B cell (primary cell): ENCODE data around the gene ADRA1B. TPM values are rescaled to one million over a fixed set of nuclear protein-coding genes. Genes with fewer than 3 reads are reported as not detected.

ENCODE experiments used
- ATAC-seq: fragments of 200-7000 bp; cut with Tn5 transposase; one replicate; pipeline ENCODE4 v1.10.0; 2021; ENCODE audit warnings: low read depth, mild to moderate bottlenecking, moderate number of reproducible peaks, moderate library complexity
- CTCF ChIA-PET: fragments of 350-600 bp; sonication (Branson Sonifier 250); formaldehyde crosslinking; loops from one replicate; lab custom pipeline; 2021; ENCODE audit warnings: antibody characterized with exemption, inconsistent platforms; lab: Charles Lee
- POLR2A ChIA-PET: fragments of 350-600 bp; sonication (Branson Sonifier 250); formaldehyde crosslinking; loops from one replicate; lab custom pipeline; 2021; ENCODE audit warnings: antibody characterized with exemption; lab: Charles Lee
- DNase-seq: peaks from one replicate; pipeline ENCODE4 v3.0.0; 2013
- H2AFZ ChIP-seq: 2 replicates; pipeline ENCODE4 v1.6.1; 2012; ENCODE audit warnings: mild to moderate bottlenecking, low read depth, low read length; ENCODE audit not compliant: insufficient read depth, poor library complexity, severe bottlenecking
- H3K27ac ChIP-seq, 2 donors: 1 replicate in 1 of 2; 2 replicates in 1 of 2; pipeline ENCODE4 v1.5.1; 2012 to 2013; ENCODE audit warnings: low read length in 2 of 2, mild to moderate bottlenecking in 2 of 2, moderate library complexity in 1 of 2
- H3K27me3 ChIP-seq, 4 experiments: fragments of 200-600 bp in 1 of 4; sonication (generic) in 1 of 4; replicated peaks in 1 of 4; 1 replicate in 2 of 4; 2 replicates in 2 of 4; pipeline versions ENCODE4 v1.6.1 to v1.7.0; 2013 to 2016; ENCODE audit warnings: low read length in 3 of 4, mild to moderate bottlenecking in 2 of 4, mixed read lengths in 1 of 4, moderate library complexity in 1 of 4; ENCODE audit not compliant: insufficient read depth in 4 of 4, control insufficient read depth in 3 of 4; ENCODE audit errors: control extremely low read depth in 1 of 4
- H3K36me3 ChIP-seq, 2 experiments: replicated peaks in 1 of 2; 1 replicate in 1 of 2; 2 replicates in 1 of 2; pipeline versions ENCODE4 v1.6.1 to v1.7.1; 2013; ENCODE audit warnings: low read length in 1 of 2; ENCODE audit not compliant: insufficient read depth in 2 of 2, control insufficient read depth in 1 of 2; ENCODE audit errors: control extremely low read depth in 1 of 2, extremely low read depth in 1 of 2
- H3K4me1 ChIP-seq, 2 donors: fragments of 200-600 bp in 1 of 2; sonication (generic) in 1 of 2; 1 replicate in 1 of 2; 2 replicates in 1 of 2; pipeline versions ENCODE4 v1.5.1 to v1.6.1; 2013 to 2017; ENCODE audit warnings: low read length in 2 of 2; ENCODE audit not compliant: control insufficient read depth in 2 of 2, insufficient read depth in 2 of 2
- H3K4me2 ChIP-seq: replicated peaks from 2 replicates; pipeline ENCODE3; 2012; ENCODE audit warnings: mild to moderate bottlenecking, low read depth, low read length; ENCODE audit not compliant: poor library complexity, severe bottlenecking
- H3K4me3 ChIP-seq, 5 experiments: fragments of 200-600 bp in 1 of 5; sonication (generic) in 1 of 5; 1 replicate in 3 of 5; 2 replicates in 2 of 5; pipeline versions ENCODE4 v1.5.1 to v1.7.0; 2011 to 2016; ENCODE audit warnings: low read length in 4 of 5, mild to moderate bottlenecking in 4 of 5, low read depth in 2 of 5, control low read depth in 1 of 5, moderate library complexity in 1 of 5; ENCODE audit not compliant: insufficient read depth in 1 of 5; ENCODE audit errors: control extremely low read depth in 1 of 5, extremely low read depth in 1 of 5
- H3K79me2 ChIP-seq: fragments of 200-600 bp; sonication (generic); one replicate; pipeline ENCODE4 v1.6.0; 2016; ENCODE audit warnings: low read length; ENCODE audit not compliant: control insufficient read depth, insufficient read depth
- H3K9ac ChIP-seq: fragments of 200-600 bp; sonication (generic); 2 replicates; pipeline ENCODE4 v1.6.1; 2017; ENCODE audit warnings: mild to moderate bottlenecking, low read length, moderate library complexity
- H3K9me3 ChIP-seq, 3 donors: one replicate each; pipeline versions ENCODE4 v1.6.1 to v1.7.1; 2013; ENCODE audit warnings: low read length in 2 of 3; ENCODE audit not compliant: control insufficient read depth in 2 of 3, insufficient read depth in 1 of 3; ENCODE audit errors: control extremely low read depth in 1 of 3
- H4K20me1 ChIP-seq: 2 replicates; pipeline ENCODE4 v1.6.0; 2012; ENCODE audit warnings: mild to moderate bottlenecking, low read length; ENCODE audit not compliant: insufficient read depth, control insufficient read depth, poor library complexity, severe bottlenecking
- H3K27ac Mint-ChIP-seq: one replicate; pipeline ENCODE4 v1.8.0; 2021; ENCODE audit warnings: mixed read lengths
- H3K27me3 Mint-ChIP-seq: one replicate; pipeline ENCODE4 v1.8.0; 2021; ENCODE audit warnings: mixed read lengths
- H3K4me1 Mint-ChIP-seq: one replicate; pipeline ENCODE4 v1.8.0; 2021; ENCODE audit warnings: mixed read lengths
- H3K4me3 Mint-ChIP-seq: one replicate; pipeline ENCODE4 v1.8.0; 2021; ENCODE audit warnings: mixed read lengths
- H3K9me3 Mint-ChIP-seq: one replicate; pipeline ENCODE4 v1.8.0; 2022; ENCODE audit warnings: mixed read lengths; ENCODE audit not compliant: insufficient read depth
- CTCF ChIP-seq: fragments of 200-600 bp; IDR thresholded peaks from one replicate; pipeline ENCODE4 v1.8.0; 2022; ENCODE audit warnings: antibody characterized with exemption, mild to moderate bottlenecking
- EZH2 ChIP-seq: IDR thresholded peaks from 2 replicates; pipeline ENCODE4 v1.6.1; 2012; ENCODE audit warnings: borderline replicate concordance, low read depth, mild to moderate bottlenecking, moderate library complexity, low read length; ENCODE audit not compliant: insufficient read depth, poor library complexity, severe bottlenecking
- WGBS: methylation state at CpG from one replicate; pipeline ENCODE4 v1.1.5; 2013; ENCODE audit warnings: missing lambda C conversion rate; ENCODE audit not compliant: insufficient coverage; 5-methylcytosine and 5-hydroxymethylcytosine counted together
- intact Hi-C: fragments of 100-400 bp; cut with micrococcal nuclease; formaldehyde crosslinking; loops from one replicate; pipeline ENCODE4 v1.10.0; 2022
- polyA plus RNA-seq: library from polyadenylated mRNA; depleted of rRNA; stranded (reverse); fragments of >200 nt; gene quantifications from 2 replicates; pipeline ENCODE4 v1.2.3, GENCODE V29; 2012
- total RNA-seq, 2 donors: library from RNA; stranded (reverse); fragments of 120-200 nt in 1 of 2; gene quantifications; 1 replicate in 1 of 2; 2 replicates in 1 of 2; pipeline versions ENCODE4 v1.2.3 to v1.2.4, GENCODE V29; 2013 to 2022

Gene ADRA1B
- total and polyA plus RNA-seq, 2 donors (not counting 1 experiment from before 2014, with no cell fraction given): 0.04 TPM; not detected in 1

- H2AFZ ChIP-seq: no peak overlapping the region
- 80% methylated on average over 1 of the region's 1 CpG for whole genome bisulfite sequencing
- Mint-ChIP-seq H3K27me3 (peaks cover 40% of the 10 kb centered on the region), H3K4me1 (no peaks in the 10 kb centered on the region), H3K4me3 (no peak overlapping the region), H3K9me3 (no peaks in the 10 kb centered on the region), H3K27ac (no peak overlapping the region)
- DNase-seq (no peak), ATAC-seq (no peak)
- CTCF ChIA-PET: interaction anchor here (1.4 kb wide), 1 partner anchor 618 kb away, joined by 3 read pairs; no protein-coding TSS in a partner anchor
- no peaks in the 10 kb centered on the region for H3K4me1 ChIP-seq
- no peak overlapping the region for H3K4me2 ChIP-seq
- no peaks in the 10 kb centered on the region for H3K36me3 ChIP-seq
- POLR2A ChIA-PET: no interaction called here
- no peak for TF ChIP-seq EZH2
- TF ChIP-seq CTCF: no peak
- no peaks in the 10 kb centered on the region for H3K79me2 ChIP-seq
- no peak overlapping the region for H3K9ac ChIP-seq
- H4K20me1 ChIP-seq: no peaks in the 10 kb centered on the region
- no peaks in the 10 kb centered on the region for H3K9me3 ChIP-seq
- intact Hi-C loops: no loop called here
- no peak overlapping the region for H3K4me3 ChIP-seq
- H3K27ac ChIP-seq: no peak overlapping the region
- H3K27me3 ChIP-seq: peaks cover 0 to 10% (median 4%) of the 10 kb centered on the region in 4 experiments
Measured at GRCh38 chr5:159904874-159905273, 11.4 kb upstream of the ADRA1B start.

DNA sequence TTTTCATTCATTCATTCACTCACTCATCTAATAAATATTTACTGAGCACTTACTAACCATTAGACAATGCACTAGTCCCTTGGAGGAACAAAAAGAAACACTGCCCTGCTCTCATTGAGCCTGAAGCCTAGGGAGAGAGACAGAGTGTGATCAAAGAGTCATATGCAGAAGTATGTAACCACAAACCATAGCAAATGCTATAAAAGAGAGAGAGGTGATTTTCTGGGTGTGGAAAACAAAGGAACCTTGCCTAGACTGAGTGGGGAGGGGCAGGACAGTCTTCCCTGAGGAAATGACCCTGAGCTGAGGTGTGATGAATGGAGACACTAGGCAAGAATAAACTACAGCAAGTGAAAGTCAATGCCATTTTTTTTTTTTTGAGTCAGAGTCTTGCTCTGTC, 10.8 kb upstream of the ADRA1B start:
- Histone ChIP-seq H3K9ac (no peak overlapping the region), H3K36me3 (no peaks in the 10 kb centered on the region), H4K20me1 (no peaks in the 10 kb centered on the region), H3K9me3 (no peaks in the 10 kb centered on the region), H3K4me1 (no peaks in the 10 kb centered on the region), H3K27me3 (peaks cover 0 to 10% (median 4%) of the 10 kb centered on the region in 4 experiments), H3K79me2 (no peaks in the 10 kb centered on the region), H3K4me3 (no peak overlapping the region), H3K27ac (no peak overlapping the region), H3K4me2 (no peak overlapping the region), H2AFZ (no peak overlapping the region)
- intact Hi-C loops: no loop called here
- Mint-ChIP-seq H3K9me3 (no peaks in the 10 kb centered on the region), H3K4me3 (no peak overlapping the region), H3K4me1 (no peaks in the 10 kb centered on the region), H3K27ac (no peak overlapping the region), H3K27me3 (peaks cover 34% of the 10 kb centered on the region)
- TF ChIP-seq CTCF: no peak
- TF ChIP-seq EZH2: no peak
- ATAC-seq (no peak), DNase-seq (no peak)
- ChIA-PET POLR2A (no interaction called here), CTCF (interaction anchor here (0.6 kb wide), 1 partner anchor 80 kb away, joined by 3 read pairs; no protein-coding TSS in a partner anchor)
